SU-DHL-6 (cell line): ENCODE results near the gene FARS2.
A peak's percentile ranks its signal among the peaks of the same experiment; 100 is the strongest.

ENCODE experiments used
- H2AFZ ChIP-seq: fragments of 200-600 bp; sonication (generic); 2 replicates; pipeline ENCODE4 v1.6.1; 2014; ENCODE audit warnings: low read depth, mild to moderate bottlenecking, moderate library complexity, mixed read lengths, antibody characterized with exemption, low read length; ENCODE audit not compliant: severe bottlenecking
- H3F3A ChIP-seq: fragments of 200-600 bp; shearing (Covaris generic); 2 replicates; pipeline ENCODE4 v1.6.0; 2016; ENCODE audit warnings: antibody characterized with exemption, mild to moderate bottlenecking; ENCODE audit not compliant: insufficient read depth
- H3K27ac ChIP-seq: fragments of 200-600 bp; sonication (generic); 2 replicates; pipeline ENCODE4 v1.5.1; 2016; ENCODE audit warnings: low read depth, mild to moderate bottlenecking, low read length, moderate library complexity, mixed read lengths
- H3K27me3 ChIP-seq: fragments of 200-600 bp; sonication (generic), shearing (Covaris generic); 2 replicates; pipeline ENCODE4 v1.6.0; 2014; ENCODE audit warnings: mild to moderate bottlenecking, low read length
- H3K36me3 ChIP-seq: fragments of 200-600 bp; sonication (generic); 2 replicates; pipeline ENCODE4 v1.6.1; 2014; ENCODE audit warnings: mild to moderate bottlenecking, low read length, mixed read lengths
- H3K4me2 ChIP-seq: fragments of 300-600, 200-600 bp; shearing (Covaris generic), sonication (generic); 2 replicates; pipeline ENCODE4 v1.6.0; 2014; ENCODE audit warnings: low read length, low read depth, mild to moderate bottlenecking; ENCODE audit not compliant: poor library complexity, severe bottlenecking
- H3K4me3 ChIP-seq: fragments of 200-600 bp; sonication (generic); 2 replicates; pipeline ENCODE4 v1.5.1; 2014; ENCODE audit warnings: antibody characterized with exemption, low read length, mild to moderate bottlenecking, mixed read lengths; ENCODE audit not compliant: insufficient read depth, poor library complexity, severe bottlenecking
- H3K79me2 ChIP-seq: fragments of 200-600 bp; sonication (generic); 2 replicates; pipeline ENCODE4 v1.6.1; 2014; ENCODE audit warnings: mild to moderate bottlenecking, low read length, moderate library complexity; ENCODE audit not compliant: insufficient read depth
- H3K9ac ChIP-seq: fragments of 200-600 bp; sonication (generic); 2 replicates; pipeline ENCODE4 v1.7.0; 2014; ENCODE audit warnings: mild to moderate bottlenecking, low read length
- H3K9me2 ChIP-seq: fragments of 200-600 bp; sonication (generic); replicated peaks from 2 replicates; pipeline ENCODE4 v1.6.1; 2014; ENCODE audit warnings: low read length; ENCODE audit not compliant: insufficient read depth
- H3K9me3 ChIP-seq: fragments of 200-600 bp; sonication (generic); 2 replicates; pipeline ENCODE4 v1.6.1; 2014; ENCODE audit warnings: low read length, mixed read lengths; ENCODE audit not compliant: insufficient read depth
- H4K20me1 ChIP-seq: fragments of 200-600 bp; sonication (generic); 2 replicates; pipeline ENCODE4 v1.6.1; 2014; ENCODE audit warnings: low read depth, mild to moderate bottlenecking, antibody characterized with exemption, low read length, moderate library complexity, mixed read lengths
- EZH2phosphoT487 ChIP-seq: fragments of 200-600 bp; sonication (generic), shearing (Covaris generic); conservative IDR thresholded peaks from 2 replicates; pipeline ENCODE4 v1.6.1; 2018; ENCODE audit warnings: mild to moderate bottlenecking, antibody characterized with exemption, low read length, moderate library complexity, mixed read lengths
- TF ChIP-seq, protein P1 (sequence below): fragments of 200-600 bp; sonication (generic); IDR thresholded peaks from one replicate; pipeline ENCODE4 v1.5.1; 2017; ENCODE audit warnings: antibody characterized with exemption, mild to moderate bottlenecking, low read length, moderate library complexity; ENCODE audit not compliant: insufficient read depth, poor library complexity, severe bottlenecking

The FARS2 gene

DNA sequence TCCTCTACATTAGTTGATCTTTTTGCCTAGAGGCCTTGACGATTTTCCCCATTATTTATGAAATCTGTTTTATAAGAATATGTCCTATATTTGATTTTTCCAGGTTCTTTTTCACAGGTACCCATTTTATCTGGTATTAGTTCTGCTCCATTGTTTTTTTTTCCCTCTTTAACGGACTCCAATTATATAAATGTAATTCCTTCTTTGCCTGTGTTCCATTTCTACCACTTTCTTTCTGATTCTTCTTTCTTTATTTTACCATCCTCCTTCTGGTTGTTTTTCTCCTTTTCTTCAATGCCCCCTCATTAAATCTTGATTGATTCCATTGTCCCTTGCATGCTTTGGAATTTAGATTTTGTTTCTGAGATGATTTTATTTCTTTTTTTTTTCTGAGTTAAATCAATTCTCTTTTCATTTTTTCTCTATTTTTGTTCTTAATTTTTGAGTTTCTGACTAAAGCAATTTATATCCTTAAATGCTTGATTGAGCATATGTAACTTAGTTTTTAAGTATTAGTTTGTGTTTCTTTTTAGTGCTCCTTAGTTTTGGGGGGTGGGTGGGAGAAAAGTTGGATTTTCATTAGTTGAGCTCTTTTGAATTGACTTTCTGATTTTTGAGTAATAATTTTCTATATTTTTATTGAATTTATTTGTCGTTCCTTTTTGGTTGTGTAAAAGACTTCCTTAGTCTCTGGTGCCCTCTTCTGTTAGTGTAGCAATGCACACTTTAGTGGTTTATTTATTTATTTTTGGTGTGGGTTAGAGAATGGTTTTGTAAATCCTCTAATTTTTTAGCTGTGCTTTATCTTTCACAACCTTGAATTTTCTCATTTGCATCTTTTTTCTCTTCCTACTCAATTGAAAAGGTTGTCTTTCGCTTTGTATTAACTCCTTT is 140.8 kb downstream of the FARS2 start:
- H3K4me2 ChIP-seq, result no peak overlapping the region
- no peaks in the 10 kb centered on the region for H3K27me3 ChIP-seq
- H3K4me3 ChIP-seq, result no peak overlapping the region
- peaks cover 32% of the 10 kb centered on the region for H4K20me1 ChIP-seq
- no peak overlapping the region for H2AFZ ChIP-seq
- TF ChIP-seq EZH2phosphoT487, result no peak
- TF ChIP-seq, protein P1, sequence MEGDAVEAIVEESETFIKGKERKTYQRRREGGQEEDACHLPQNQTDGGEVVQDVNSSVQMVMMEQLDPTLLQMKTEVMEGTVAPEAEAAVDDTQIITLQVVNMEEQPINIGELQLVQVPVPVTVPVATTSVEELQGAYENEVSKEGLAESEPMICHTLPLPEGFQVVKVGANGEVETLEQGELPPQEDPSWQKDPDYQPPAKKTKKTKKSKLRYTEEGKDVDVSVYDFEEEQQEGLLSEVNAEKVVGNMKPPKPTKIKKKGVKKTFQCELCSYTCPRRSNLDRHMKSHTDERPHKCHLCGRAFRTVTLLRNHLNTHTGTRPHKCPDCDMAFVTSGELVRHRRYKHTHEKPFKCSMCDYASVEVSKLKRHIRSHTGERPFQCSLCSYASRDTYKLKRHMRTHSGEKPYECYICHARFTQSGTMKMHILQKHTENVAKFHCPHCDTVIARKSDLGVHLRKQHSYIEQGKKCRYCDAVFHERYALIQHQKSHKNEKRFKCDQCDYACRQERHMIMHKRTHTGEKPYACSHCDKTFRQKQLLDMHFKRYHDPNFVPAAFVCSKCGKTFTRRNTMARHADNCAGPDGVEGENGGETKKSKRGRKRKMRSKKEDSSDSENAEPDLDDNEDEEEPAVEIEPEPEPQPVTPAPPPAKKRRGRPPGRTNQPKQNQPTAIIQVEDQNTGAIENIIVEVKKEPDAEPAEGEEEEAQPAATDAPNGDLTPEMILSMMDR, result peak; percentile 90
- 0 out of 2 replicates have a peak, but pooled peaks cover 8% of the 10 kb centered on the region for H3K79me2 ChIP-seq
- no peak overlapping the region for H3K9ac ChIP-seq
- H3F3A ChIP-seq, result peaks cover 7% of the 10 kb centered on the region; the same call in 1 of the 2 replicates
- peaks cover 5% of the 10 kb centered on the region; the same call in 1 of the 2 replicates for H3K36me3 ChIP-seq
- H3K9me2 ChIP-seq, result no peaks in the 10 kb centered on the region
- H3K9me3 ChIP-seq, result no peaks in the 10 kb centered on the region
- H3K27ac ChIP-seq, result no peak overlapping the region

DNA sequence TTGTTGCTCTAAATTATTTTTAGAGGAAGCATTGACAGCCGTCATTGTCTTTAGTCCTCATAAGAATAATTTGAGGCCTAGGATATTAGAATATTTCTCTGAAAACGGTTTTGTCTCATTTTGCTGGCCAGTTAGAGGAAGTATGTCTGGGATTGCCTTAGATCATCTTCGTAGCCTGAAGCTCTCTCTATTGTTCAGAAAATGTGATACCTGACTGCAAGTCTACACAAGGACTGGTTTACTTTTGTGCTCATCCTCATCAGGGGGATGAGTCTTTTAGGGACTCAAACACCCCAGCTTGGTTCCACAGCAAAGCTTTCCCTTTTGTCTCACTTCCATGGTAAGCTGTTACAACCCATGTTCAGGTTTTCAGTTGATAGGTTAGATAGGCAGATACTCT is 141.8 kb downstream of the FARS2 start:
- no peak overlapping the region for H3K4me2 ChIP-seq
- no peak overlapping the region for H3K4me3 ChIP-seq
- H3K9me2 ChIP-seq, result no peaks in the 10 kb centered on the region
- H3K79me2 ChIP-seq, result 0 out of 2 replicates have a peak, but pooled peaks cover 8% of the 10 kb centered on the region
- peaks cover 5% of the 10 kb centered on the region; the same call in 1 of the 2 replicates for H3K36me3 ChIP-seq
- H3K27me3 ChIP-seq, result no peaks in the 10 kb centered on the region
- no peaks in the 10 kb centered on the region for H3K9me3 ChIP-seq
- peaks cover 32% of the 10 kb centered on the region for H4K20me1 ChIP-seq
- H2AFZ ChIP-seq, result no peak overlapping the region
- TF ChIP-seq EZH2phosphoT487, result no peak
- TF ChIP-seq, protein P1, result no peak
- H3K27ac ChIP-seq, result no peak overlapping the region
- H3F3A ChIP-seq, result peaks cover 7% of the 10 kb centered on the region; the same call in 1 of the 2 replicates
- H3K9ac ChIP-seq, result no peak overlapping the region

DNA sequence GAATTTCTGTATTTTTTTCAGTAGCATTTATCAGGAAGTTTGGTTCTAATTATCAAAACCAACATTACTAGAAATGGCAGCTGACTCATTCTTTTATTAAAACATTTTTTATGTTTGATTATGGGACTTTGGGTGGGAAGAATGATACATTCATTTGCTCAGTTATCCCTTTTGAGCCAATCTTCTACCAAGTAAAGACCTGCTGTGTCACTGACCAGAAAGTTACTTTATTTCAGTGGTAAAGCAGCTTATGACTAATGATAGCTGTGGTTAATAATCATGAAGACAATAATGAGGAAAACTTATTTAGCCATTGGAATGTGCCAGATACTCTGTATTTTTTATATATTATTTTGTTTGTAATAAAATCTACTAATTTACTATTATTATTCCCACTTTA is 142.3 kb downstream of the FARS2 start:
- H3K9me3 ChIP-seq, result no peaks in the 10 kb centered on the region
- no peak overlapping the region for H3K4me3 ChIP-seq
- H2AFZ ChIP-seq, result no peak overlapping the region
- TF ChIP-seq, protein P1, result no peak
- TF ChIP-seq EZH2phosphoT487, result no peak
- peaks cover 7% of the 10 kb centered on the region; the same call in 1 of the 2 replicates for H3F3A ChIP-seq
- H3K27ac ChIP-seq, result no peak overlapping the region
- no peak overlapping the region for H3K9ac ChIP-seq
- no peaks in the 10 kb centered on the region for H3K9me2 ChIP-seq
- no peaks in the 10 kb centered on the region for H3K27me3 ChIP-seq
- peaks cover 5% of the 10 kb centered on the region; the same call in 1 of the 2 replicates for H3K36me3 ChIP-seq
- peaks cover 31% of the 10 kb centered on the region for H4K20me1 ChIP-seq
- 0 out of 2 replicates have a peak, but pooled peaks cover 8% of the 10 kb centered on the region for H3K79me2 ChIP-seq
- no peak overlapping the region for H3K4me2 ChIP-seq
